GM12892 (cell line): ENCODE data around the gene ANKRD44.

ENCODE experiments used
- POLR2A ChIP-seq: IDR thresholded peaks from 2 replicates; pipeline ENCODE4 v1.6.1; 2011; ENCODE audit warnings: low read depth, low read length, control low read depth
- POLR2AphosphoS5 ChIP-seq: IDR thresholded peaks from 2 replicates; pipeline ENCODE4 v1.6.1; 2011; ENCODE audit warnings: low read depth, low read length, control low read depth

DNA sequence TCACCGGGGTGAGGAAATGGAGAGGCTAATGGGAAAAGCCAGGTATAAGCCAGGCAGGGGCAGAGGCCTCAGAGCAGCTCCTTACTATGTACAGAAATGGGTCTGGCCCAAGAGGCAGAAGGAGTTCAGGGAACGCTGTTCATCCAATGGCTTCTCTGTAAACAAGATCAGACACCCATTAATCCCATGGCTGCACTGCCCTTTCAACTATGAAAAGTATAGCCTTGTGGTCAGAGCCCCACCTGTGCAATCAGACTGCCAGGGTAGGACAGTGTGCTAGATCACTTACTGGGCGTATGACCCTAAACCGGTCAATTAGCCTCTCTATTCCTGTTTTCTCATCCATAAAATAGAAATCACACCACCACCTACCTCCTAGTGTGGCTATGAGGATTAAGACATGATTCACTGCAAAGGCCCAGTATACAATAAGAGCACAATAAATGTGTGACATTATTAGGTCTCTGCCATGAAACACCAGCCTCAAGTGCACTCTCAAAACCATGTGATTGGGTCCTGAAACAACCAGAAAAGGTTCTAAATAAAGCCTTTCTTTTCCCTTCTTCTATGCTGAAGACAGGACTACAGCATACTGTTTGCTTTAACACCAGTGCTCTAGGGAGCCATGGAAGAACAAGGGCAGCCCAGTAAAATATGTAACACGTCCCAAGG lies 4.4 kb downstream of the ANKRD44 start:
- TF ChIP-seq POLR2AphosphoS5: no peak
- TF ChIP-seq POLR2A: no peak
